ENCODE measurements around the gene DENND1A. TPM values are rescaled to one million over a fixed set of nuclear protein-coding genes. Genes with fewer than 3 reads are reported as not detected.
A peak's percentile ranks its signal among the peaks of the same experiment; 100 is the strongest.

Gene DENND1A
- total and polyA plus RNA-seq, 2 of the 13 experiments (the other 11 are each of a cell fraction or from before 2014, with no cell fraction given) = 14.8 to 30.1 TPM

- FAIRE-seq (no peak), ATAC-seq (peak; percentile 72), DNase-seq (ENCODE audit: low spot score) (peak; percentile 50)
- POLR2A ChIA-PET = interaction anchor here (1.1 kb wide), 1 partner anchor 254 kb away, joined by 4 read pairs; no protein-coding TSS in a partner anchor
- H3K4me1 ChIP-seq (ENCODE audit: insufficient read depth, low read length) = peaks cover 46% of the 10 kb centered on the region
- no peaks in the 10 kb centered on the region for H4K20me1 ChIP-seq (ENCODE audit: insufficient read depth, low read length)
- peak overlapping the region; percentile 86 for H3K4me2 ChIP-seq (ENCODE audit: low read depth, low read length)
- no peak overlapping the region for H3K27ac ChIP-seq (ENCODE audit: extremely low read length, insufficient read depth, low read length)
- 17% methylated on average over 6 of the region's 16 CpGs for WGBS (ENCODE audit: low lambda C conversion rate)
- no peaks in the 10 kb centered on the region for H3K79me2 ChIP-seq (ENCODE audit: insufficient read depth, low read length)
- no peaks in the 10 kb centered on the region for H3K36me3 ChIP-seq (replicated peaks in 1 of 2; ENCODE audit: control insufficient read depth in 1 of 2, insufficient read depth in 2 of 2, low read length in 2 of 2)
- H3K27me3 ChIP-seq (ENCODE audit: control insufficient read depth in 1 of 2, insufficient read depth in 2 of 2, low read length in 2 of 2) = peaks cover 2 to 36% of the 10 kb centered on the region in 2 experiments
- in situ Hi-C loops (cut with HindIII; ENCODE audit: extremely low pct_ligation_motif_present, low pct_unique_long_range_greater_than_20kb) (loop anchor here (5.0 kb wide), 2 partner anchors 37 to 268 kb away; no protein-coding TSS in a partner anchor), intact Hi-C loops (cut with micrococcal nuclease; ENCODE audit: unreplicated experiment) (loop anchor here (1.0 to 5.0 kb wide), 3 partner anchors 125 to 269 kb away; no protein-coding TSS in a partner anchor)
- no peaks in the 10 kb centered on the region for H3K9me3 ChIP-seq (ENCODE audit: low read length)
- no peak overlapping the region for H3K9ac ChIP-seq (ENCODE audit: insufficient read depth, low read depth, low read length)
- no TSS peak for BruUV-seq (replicated peaks)
- no peak overlapping the region for H2AFZ ChIP-seq (ENCODE audit: low read length)
- CTCF ChIA-PET (ENCODE audit: low intra/inter-chr PET ratio, low total read pairs) = interaction anchor here (1.6 to 2.7 kb wide), 2 partner anchors 247 to 268 kb away, joined by 4 to 27 read pairs; no protein-coding TSS in a partner anchor
- peak overlapping the region; percentile 16 to 65 (median 43); a peak in 5 of 6 replicates for H3K4me3 ChIP-seq (replicated peaks in 1 of 3; ENCODE audit: insufficient read depth in 1 of 3, low read depth in 2 of 3, low read length in 3 of 3)
- TF ChIP-seq ZFAT (CRISPR knock-in tag; conservative IDR thresholded peaks at IDR 0.05) (no peak), MXI1 (IDR thresholded peaks at IDR 0.05; ENCODE audit: borderline replicate concordance, low read depth, low read length) (peak; percentile 31; the same call in 1 of the 3 replicates), CBX5 (CRISPR knock-in tag; IDR thresholded peaks at IDR 0.05; ENCODE audit: borderline replicate concordance) (peak; percentile 24; the same call in 1 of the 2 replicates), ZNF230 (CRISPR knock-in tag; IDR thresholded peaks at IDR 0.05) (no peak), NAIF1 (CRISPR knock-in tag; IDR thresholded peaks at IDR 0.05; ENCODE audit: borderline replicate concordance) (peak; percentile 83; the same call in 1 of the 2 replicates), ZNF580 (CRISPR knock-in tag; IDR thresholded peaks at IDR 0.05; ENCODE audit: borderline replicate concordance, low read depth) (peak; percentile 45; the same call in 1 of the 2 replicates), KDM2A (CRISPR knock-in tag; IDR thresholded peaks at IDR 0.05; ENCODE audit: borderline replicate concordance, low read depth) (peak; percentile 35; the same call in 1 of the 2 replicates), ZSCAN22 (CRISPR knock-in tag; IDR thresholded peaks at IDR 0.05) (no peak), BORCS8-MEF2B (CRISPR knock-in tag; IDR thresholded peaks at IDR 0.05) (no peak; the same call in 1 of the 2 replicates), ZBTB7B (CRISPR knock-in tag; IDR thresholded peaks at IDR 0.05) (peak; percentile 44; the same call in 1 of the 2 replicates), ZNF234 (CRISPR knock-in tag; conservative IDR thresholded peaks at IDR 0.05) (no peak), NPAS2 (CRISPR knock-in tag; IDR thresholded peaks at IDR 0.05; ENCODE audit: borderline replicate concordance) (no peak), SRSF1 (optimal IDR thresholded peaks at IDR 0.05; ENCODE audit: low read depth, low read length) (no peak), ZNF121 (CRISPR knock-in tag; IDR thresholded peaks at IDR 0.05) (no peak), CREBL2 (CRISPR knock-in tag; IDR thresholded peaks at IDR 0.05; ENCODE audit: borderline replicate concordance) (no peak), TSC22D2 (CRISPR knock-in tag; IDR thresholded peaks at IDR 0.05; ENCODE audit: borderline replicate concordance) (no peak), ZNF709 (CRISPR knock-in tag; IDR thresholded peaks at IDR 0.05) (0 out of 2 replicates have a peak, but pooled peaks have one; percentile 52), TOE1 (CRISPR knock-in tag; IDR thresholded peaks at IDR 0.05) (no peak)
- TF ChIP-seq, protein P1, sequence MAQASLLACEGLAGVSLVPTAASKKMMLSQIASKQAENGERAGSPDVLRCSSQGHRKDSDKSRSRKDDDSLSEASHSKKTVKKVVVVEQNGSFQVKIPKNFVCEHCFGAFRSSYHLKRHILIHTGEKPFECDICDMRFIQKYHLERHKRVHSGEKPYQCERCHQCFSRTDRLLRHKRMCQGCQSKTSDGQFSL (CRISPR knock-in tag; IDR thresholded peaks at IDR 0.05) = no peak
- TF ChIP-seq, protein P2, sequence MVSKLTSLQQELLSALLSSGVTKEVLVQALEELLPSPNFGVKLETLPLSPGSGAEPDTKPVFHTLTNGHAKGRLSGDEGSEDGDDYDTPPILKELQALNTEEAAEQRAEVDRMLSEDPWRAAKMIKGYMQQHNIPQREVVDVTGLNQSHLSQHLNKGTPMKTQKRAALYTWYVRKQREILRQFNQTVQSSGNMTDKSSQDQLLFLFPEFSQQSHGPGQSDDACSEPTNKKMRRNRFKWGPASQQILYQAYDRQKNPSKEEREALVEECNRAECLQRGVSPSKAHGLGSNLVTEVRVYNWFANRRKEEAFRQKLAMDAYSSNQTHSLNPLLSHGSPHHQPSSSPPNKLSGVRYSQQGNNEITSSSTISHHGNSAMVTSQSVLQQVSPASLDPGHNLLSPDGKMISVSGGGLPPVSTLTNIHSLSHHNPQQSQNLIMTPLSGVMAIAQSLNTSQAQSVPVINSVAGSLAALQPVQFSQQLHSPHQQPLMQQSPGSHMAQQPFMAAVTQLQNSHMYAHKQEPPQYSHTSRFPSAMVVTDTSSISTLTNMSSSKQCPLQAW (CRISPR knock-in tag; IDR thresholded peaks at IDR 0.05) = peak; percentile 59; the same call in 1 of the 2 replicates
- TF ChIP-seq, protein P3, sequence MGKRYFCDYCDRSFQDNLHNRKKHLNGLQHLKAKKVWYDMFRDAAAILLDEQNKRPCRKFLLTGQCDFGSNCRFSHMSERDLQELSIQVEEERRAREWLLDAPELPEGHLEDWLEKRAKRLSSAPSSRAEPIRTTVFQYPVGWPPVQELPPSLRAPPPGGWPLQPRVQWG (CRISPR knock-in tag; IDR thresholded peaks at IDR 0.05; ENCODE audit: borderline replicate concordance, low read depth) = no peak
Measured at GRCh38 chr9:123349691-123350480, 580.0 kb downstream of the DENND1A start.
